Parathyroid adenoma (tissue), 2 donors: Measurements from ENCODE around the gene ECE1.

Experiments
- H2AFZ ChIP-seq: fragments of 300-600 bp; sonication (generic); one replicate; pipeline ENCODE4 v1.7.0; 2017; ENCODE audit warnings: antibody characterized with exemption, mild to moderate bottlenecking
- H3K27ac ChIP-seq: fragments of 300-600 bp; sonication (generic); one replicate; pipeline ENCODE4 v1.7.0; 2017
- H3K27me3 ChIP-seq: fragments of 300-600 bp; sonication (generic); one replicate; pipeline ENCODE4 v1.7.0; 2017; ENCODE audit warnings: low read length; ENCODE audit not compliant: control insufficient read depth, insufficient read depth
- H3K36me3 ChIP-seq: fragments of 300-600 bp; sonication (generic); one replicate; pipeline ENCODE4 v1.7.0; 2017; ENCODE audit warnings: low read length; ENCODE audit not compliant: control insufficient read depth, insufficient read depth
- H3K4me1 ChIP-seq: fragments of 300-600 bp; sonication (generic); one replicate; pipeline ENCODE4 v1.7.0; 2017; ENCODE audit warnings: control low read depth
- H3K4me2 ChIP-seq: fragments of 300-600 bp; sonication (generic); one replicate; pipeline ENCODE4 v1.7.0; 2017; ENCODE audit warnings: low read length
- H3K4me3 ChIP-seq: fragments of 300-600 bp; sonication (generic); one replicate; pipeline ENCODE4 v1.7.0; 2017; ENCODE audit warnings: low read depth, low read length
- H3K79me2 ChIP-seq: fragments of 300-600 bp; sonication (generic); one replicate; pipeline ENCODE4 v1.7.0; 2017; ENCODE audit warnings: control low read depth
- H3K9ac ChIP-seq: fragments of 300-600 bp; sonication (generic); one replicate; pipeline ENCODE4 v1.7.0; 2017; ENCODE audit warnings: mild to moderate bottlenecking
- H3K9me3 ChIP-seq: fragments of 300-600 bp; sonication (generic); one replicate; pipeline ENCODE4 v1.7.0; 2017; ENCODE audit warnings: low read length; ENCODE audit not compliant: control insufficient read depth
- TF ChIP-seq, protein P1 (sequence below): fragments of 300-600 bp; sonication (generic); IDR thresholded peaks from one replicate; pipeline ENCODE4 v1.7.0; 2017; ENCODE audit warnings: antibody characterized with exemption, mild to moderate bottlenecking
- donor health status: primary hyperparathyroidism.

The ECE1 gene

GRCh38 chr1:21337454-21337927 is 47.2 kb upstream of the ECE1 start:
- peaks cover 70% of the 10 kb centered on the region for H3K4me1 ChIP-seq
- H3K36me3 ChIP-seq = no peaks in the 10 kb centered on the region
- H3K4me2 ChIP-seq = peak overlapping the region; percentile 43
- no peaks in the 10 kb centered on the region for H3K27me3 ChIP-seq
- peak overlapping the region; percentile 85 for H3K27ac ChIP-seq
- TF ChIP-seq, protein P1, sequence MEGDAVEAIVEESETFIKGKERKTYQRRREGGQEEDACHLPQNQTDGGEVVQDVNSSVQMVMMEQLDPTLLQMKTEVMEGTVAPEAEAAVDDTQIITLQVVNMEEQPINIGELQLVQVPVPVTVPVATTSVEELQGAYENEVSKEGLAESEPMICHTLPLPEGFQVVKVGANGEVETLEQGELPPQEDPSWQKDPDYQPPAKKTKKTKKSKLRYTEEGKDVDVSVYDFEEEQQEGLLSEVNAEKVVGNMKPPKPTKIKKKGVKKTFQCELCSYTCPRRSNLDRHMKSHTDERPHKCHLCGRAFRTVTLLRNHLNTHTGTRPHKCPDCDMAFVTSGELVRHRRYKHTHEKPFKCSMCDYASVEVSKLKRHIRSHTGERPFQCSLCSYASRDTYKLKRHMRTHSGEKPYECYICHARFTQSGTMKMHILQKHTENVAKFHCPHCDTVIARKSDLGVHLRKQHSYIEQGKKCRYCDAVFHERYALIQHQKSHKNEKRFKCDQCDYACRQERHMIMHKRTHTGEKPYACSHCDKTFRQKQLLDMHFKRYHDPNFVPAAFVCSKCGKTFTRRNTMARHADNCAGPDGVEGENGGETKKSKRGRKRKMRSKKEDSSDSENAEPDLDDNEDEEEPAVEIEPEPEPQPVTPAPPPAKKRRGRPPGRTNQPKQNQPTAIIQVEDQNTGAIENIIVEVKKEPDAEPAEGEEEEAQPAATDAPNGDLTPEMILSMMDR = no peak
- no peak overlapping the region for H3K9ac ChIP-seq
- no peak overlapping the region for H2AFZ ChIP-seq
- peaks cover 37% of the 10 kb centered on the region for H3K79me2 ChIP-seq
- no peaks in the 10 kb centered on the region for H3K9me3 ChIP-seq
- no peak overlapping the region for H3K4me3 ChIP-seq

DNA sequence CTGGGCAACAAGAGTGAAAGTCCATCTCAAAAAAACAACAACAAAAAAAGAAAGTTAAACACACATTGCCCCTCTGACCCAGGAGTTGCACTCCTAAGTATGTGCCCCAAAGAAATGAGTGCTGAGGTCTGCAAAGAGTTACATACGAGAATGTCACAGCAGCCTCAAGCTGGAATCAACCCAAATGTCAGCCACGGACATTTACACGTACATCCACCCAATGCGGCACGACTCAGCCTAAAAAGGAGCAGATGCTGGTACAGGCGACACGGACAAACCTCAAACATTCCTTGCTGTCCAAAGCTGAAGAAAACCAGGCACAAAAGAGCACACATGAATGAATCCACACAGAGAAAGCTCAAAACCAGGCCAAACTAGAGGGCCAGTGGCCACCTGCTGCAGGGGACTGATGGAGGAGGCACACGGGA is 46.8 kb upstream of the ECE1 start:
- H3K9ac ChIP-seq = no peak overlapping the region

DNA sequence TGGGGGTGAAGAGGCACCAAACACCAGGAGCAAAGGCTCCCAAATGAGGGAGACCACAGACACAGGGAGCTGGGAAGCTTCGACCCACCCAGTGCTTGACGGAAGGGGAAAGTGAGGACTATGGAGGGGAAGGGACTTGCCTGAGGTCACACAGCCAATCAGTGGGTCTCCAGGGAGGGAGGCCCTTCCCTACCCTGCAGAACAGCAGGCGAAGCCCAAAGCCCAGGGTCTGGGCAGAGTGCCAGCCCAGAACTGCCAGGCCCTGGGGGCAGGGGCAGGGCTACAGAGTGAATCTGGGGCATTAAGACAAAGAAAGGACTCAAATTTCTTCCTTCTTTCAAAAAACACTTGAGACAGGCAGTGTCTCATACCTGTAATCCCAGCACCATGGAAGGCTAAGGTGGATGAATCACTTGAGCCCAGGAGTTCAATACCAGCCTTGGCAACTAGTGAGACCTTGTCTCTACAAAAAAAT is 45.5 kb upstream of the ECE1 start:
- peaks cover 28% of the 10 kb centered on the region for H3K79me2 ChIP-seq
- H3K9ac ChIP-seq = no peak overlapping the region
- H3K36me3 ChIP-seq = no peaks in the 10 kb centered on the region
- H3K9me3 ChIP-seq = no peaks in the 10 kb centered on the region
- peak overlapping the region; percentile 85 for H3K27ac ChIP-seq
- H2AFZ ChIP-seq = no peak overlapping the region
- no peak overlapping the region for H3K4me3 ChIP-seq
- H3K27me3 ChIP-seq = no peaks in the 10 kb centered on the region
- no peak overlapping the region for H3K4me2 ChIP-seq
- H3K4me1 ChIP-seq = peaks cover 76% of the 10 kb centered on the region
- TF ChIP-seq, protein P1 = no peak

More for the DNA sequence above, 46.8 kb upstream of the ECE1 start:
- peaks cover 71% of the 10 kb centered on the region for H3K4me1 ChIP-seq
- peak overlapping the region; percentile 43 for H3K4me2 ChIP-seq
- peaks cover 38% of the 10 kb centered on the region for H3K79me2 ChIP-seq
- no peak overlapping the region for H3K4me3 ChIP-seq
- TF ChIP-seq, protein P1 = no peak
- H3K36me3 ChIP-seq = no peaks in the 10 kb centered on the region
- H3K27me3 ChIP-seq = no peaks in the 10 kb centered on the region
- H2AFZ ChIP-seq = no peak overlapping the region
- no peaks in the 10 kb centered on the region for H3K9me3 ChIP-seq
- peak overlapping the region; percentile 85 for H3K27ac ChIP-seq

- peaks cover 29% of the 10 kb centered on the region for H3K79me2 ChIP-seq
- peak overlapping the region; percentile 85 for H3K27ac ChIP-seq
- H3K4me2 ChIP-seq = peak overlapping the region; percentile 28
- H3K27me3 ChIP-seq = no peaks in the 10 kb centered on the region
- no peak overlapping the region for H2AFZ ChIP-seq
- peaks cover 76% of the 10 kb centered on the region for H3K4me1 ChIP-seq
- H3K36me3 ChIP-seq = no peaks in the 10 kb centered on the region
- TF ChIP-seq, protein P1 = no peak
- H3K9ac ChIP-seq = no peak overlapping the region
- no peaks in the 10 kb centered on the region for H3K9me3 ChIP-seq
- no peak overlapping the region for H3K4me3 ChIP-seq
Observed at GRCh38 chr1:21335088-21335691, 44.9 kb upstream of the ECE1 start.
